ENCODE measurements around the gene NAA11. TPM values are rescaled to one million over a fixed set of nuclear protein-coding genes. Genes with fewer than 3 reads are reported as not detected.

NAA11 gene
- total RNA-seq, 1 experiment from 2014 or later = not detected

- H3K27me3 ChIP-seq (ENCODE audit: insufficient read depth, low read length) = no peaks in the 10 kb centered on the region
- H4K8ac ChIP-seq (replicated peaks; ENCODE audit: insufficient read length, low read depth, low read length) = no peak overlapping the region
- no peak for TF ChIP-seq CTCF (conservative IDR thresholded peaks at IDR 0.05)
- no peaks in the 10 kb centered on the region for H3K79me1 ChIP-seq (ENCODE audit: insufficient read depth, low read depth, low read length, poor library complexity, severe bottlenecking)
- no peak overlapping the region for H2BK20ac ChIP-seq (ENCODE audit: low read depth, low read length, poor library complexity, severe bottlenecking)
- no peak overlapping the region for H2AK5ac ChIP-seq (ENCODE audit: insufficient read length, low read length)
- H3K36me3 Mint-ChIP-seq (ENCODE audit: insufficient read depth in 1 of 3, low read depth in 3 of 3) = no peaks in the 10 kb centered on the region
- H2BK12ac ChIP-seq (ENCODE audit: insufficient read length, low read depth, low read length) = no peak overlapping the region
- no peaks in the 10 kb centered on the region for H3K4me1 ChIP-seq (ENCODE audit: insufficient read depth, low read length)
- no peaks in the 10 kb centered on the region for H3K4me1 Mint-ChIP-seq
- H3K9ac ChIP-seq (ENCODE audit: extremely low read depth, insufficient read length, low read length) = no peak overlapping the region
- no peak overlapping the region for H4K5ac ChIP-seq (ENCODE audit: insufficient read length, low read depth, low read length)
- no peak overlapping the region for H2BK15ac ChIP-seq (ENCODE audit: low read depth, low read length)
- H3K27ac Mint-ChIP-seq = no peak overlapping the region
- no peaks in the 10 kb centered on the region for H3K23me2 ChIP-seq (ENCODE audit: insufficient read length, low read depth, low read length, poor library complexity, severe bottlenecking)
- no peak overlapping the region for H3K56ac ChIP-seq (ENCODE audit: insufficient read length, low read depth, low read length)
- no CpG with 5 or more reads among the region's 2 CpGs for WGBS (ENCODE audit: extremely low coverage, insufficient read length, low lambda C conversion rate)
- H2BK5ac ChIP-seq (ENCODE audit: insufficient read length, low read length) = no peak overlapping the region
- H3K14ac ChIP-seq (ENCODE audit: insufficient read depth, low read length) = no peak overlapping the region
- no peaks in the 10 kb centered on the region for H3K9me3 Mint-ChIP-seq
- H2BK120ac ChIP-seq (ENCODE audit: low read depth, low read length, poor library complexity, severe bottlenecking) = no peak overlapping the region
- H3K4ac ChIP-seq (ENCODE audit: low read depth, low read length) = no peak overlapping the region
- no peaks in the 10 kb centered on the region for H3K27me3 Mint-ChIP-seq (ENCODE audit: low read depth)
- no peak overlapping the region for H3K4me3 Mint-ChIP-seq
- H4K20me1 ChIP-seq (ENCODE audit: control insufficient read depth, insufficient read depth, insufficient read length) = no peaks in the 10 kb centered on the region
- H3K79me2 ChIP-seq (ENCODE audit: insufficient read depth, low read length) = no peaks in the 10 kb centered on the region
- no peak overlapping the region for H4K91ac ChIP-seq (ENCODE audit: insufficient read length, low read depth, low read length)
- no peaks in the 10 kb centered on the region for H3K9me3 ChIP-seq (ENCODE audit: control insufficient read depth, low read depth, low read length)
- H3K18ac ChIP-seq (ENCODE audit: insufficient read length, low read depth, low read length) = no peak overlapping the region
- no peak overlapping the region for H3K23ac ChIP-seq (ENCODE audit: insufficient read length, low read depth, low read length)
- no peak overlapping the region for H2AFZ ChIP-seq (ENCODE audit: low read length)
- H3T11ph ChIP-seq (ENCODE audit: low read length) = no peak overlapping the region
- no peak for DNase-seq
- no peak overlapping the region for H3K27ac ChIP-seq (ENCODE audit: insufficient read length, low read depth, low read length)
- no peak overlapping the region for H3K4me2 ChIP-seq (ENCODE audit: insufficient read depth, insufficient read length, low read length)
Observed at GRCh38 chr4:79292008-79292407, 33.9 kb downstream of the NAA11 start.

All from H9 (cell line).